B cell (primary cell): ENCODE results near the gene CADPS.

Experiments used
- EZH2 ChIP-seq: IDR thresholded peaks from 2 replicates; pipeline ENCODE4 v1.6.1; 2012; ENCODE audit warnings: borderline replicate concordance, low read depth, mild to moderate bottlenecking, moderate library complexity, low read length; ENCODE audit not compliant: insufficient read depth, poor library complexity, severe bottlenecking
- TF ChIP-seq, protein P1 (sequence below): fragments of 200-600 bp; IDR thresholded peaks from one replicate; pipeline ENCODE4 v1.8.0; 2022; ENCODE audit warnings: antibody characterized with exemption, mild to moderate bottlenecking

DNA sequence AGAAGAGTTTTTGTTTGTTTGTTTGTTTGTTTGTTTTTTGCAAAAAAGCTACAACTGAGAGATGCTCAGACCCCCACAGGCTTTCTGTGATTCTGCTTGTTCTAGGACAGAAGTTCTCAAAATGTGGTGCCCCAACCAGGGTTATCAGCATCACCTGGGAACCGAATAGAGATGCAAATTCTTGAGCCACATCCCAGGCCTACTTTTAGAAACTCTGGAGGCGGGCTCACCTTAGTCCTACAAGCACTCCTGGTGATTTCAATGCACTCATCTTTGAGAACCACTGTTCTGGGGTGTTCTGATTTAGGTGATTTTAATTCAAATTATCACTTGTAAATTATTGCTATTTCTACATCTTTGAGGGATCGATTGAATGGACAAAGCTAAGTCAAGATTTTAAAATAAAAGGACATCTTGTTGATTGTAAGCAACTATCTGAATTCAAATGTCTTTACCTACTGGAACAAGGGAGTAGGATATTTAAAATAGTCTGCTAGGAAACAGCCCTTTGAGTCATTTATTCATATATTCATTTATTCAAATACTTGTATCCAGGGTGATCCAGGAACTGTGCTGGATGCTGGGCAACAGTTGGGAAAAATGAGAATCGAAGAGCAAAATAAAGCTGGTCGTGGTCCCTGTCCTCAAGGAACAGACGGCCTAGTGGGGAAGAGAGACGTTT lies 44.7 kb upstream of the CADPS start:
- TF ChIP-seq, protein P1, sequence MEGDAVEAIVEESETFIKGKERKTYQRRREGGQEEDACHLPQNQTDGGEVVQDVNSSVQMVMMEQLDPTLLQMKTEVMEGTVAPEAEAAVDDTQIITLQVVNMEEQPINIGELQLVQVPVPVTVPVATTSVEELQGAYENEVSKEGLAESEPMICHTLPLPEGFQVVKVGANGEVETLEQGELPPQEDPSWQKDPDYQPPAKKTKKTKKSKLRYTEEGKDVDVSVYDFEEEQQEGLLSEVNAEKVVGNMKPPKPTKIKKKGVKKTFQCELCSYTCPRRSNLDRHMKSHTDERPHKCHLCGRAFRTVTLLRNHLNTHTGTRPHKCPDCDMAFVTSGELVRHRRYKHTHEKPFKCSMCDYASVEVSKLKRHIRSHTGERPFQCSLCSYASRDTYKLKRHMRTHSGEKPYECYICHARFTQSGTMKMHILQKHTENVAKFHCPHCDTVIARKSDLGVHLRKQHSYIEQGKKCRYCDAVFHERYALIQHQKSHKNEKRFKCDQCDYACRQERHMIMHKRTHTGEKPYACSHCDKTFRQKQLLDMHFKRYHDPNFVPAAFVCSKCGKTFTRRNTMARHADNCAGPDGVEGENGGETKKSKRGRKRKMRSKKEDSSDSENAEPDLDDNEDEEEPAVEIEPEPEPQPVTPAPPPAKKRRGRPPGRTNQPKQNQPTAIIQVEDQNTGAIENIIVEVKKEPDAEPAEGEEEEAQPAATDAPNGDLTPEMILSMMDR, result no peak
- TF ChIP-seq EZH2, result no peak
